Panc1 (cell line): ENCODE data around the gene CEP63. TPM values are rescaled to one million over a fixed set of nuclear protein-coding genes. Genes with fewer than 3 reads are reported as not detected.

Experiments used
- ATAC-seq: fragments of 200-7000 bp; cut with Tn5 transposase; 2 replicates; pipeline ENCODE4 v1.9.1; 2020; ENCODE audit warnings: mild to moderate bottlenecking, moderate library complexity
- BruUV-seq: library from RNA; stranded (reverse); fragments of 400-500 nt; replicated peaks from 2 replicates; lab custom pipeline; 2021; lab: Mats Ljungman, UMichigan
- CTCF ChIA-PET: fragments of 300-600 bp; sonication (Branson Sonifier 250); formaldehyde crosslinking; loops from one replicate; lab custom pipeline; 2022; ENCODE audit warnings: antibody characterized with exemption; lab: Charles Lee
- POLR2A ChIA-PET: fragments of 300-600 bp; sonication (Branson Sonifier 250); formaldehyde crosslinking; loops from one replicate; lab custom pipeline; 2022; ENCODE audit warnings: antibody characterized with exemption; lab: Charles Lee
- DNase-seq: peaks from one replicate; pipeline ENCODE4 v3.0.0-alpha.2; 2010; ENCODE audit warnings: low read depth, low spot score
- H3K27ac ChIP-seq: 2 replicates; pipeline ENCODE4 v1.5.1; 2011; ENCODE audit warnings: mild to moderate bottlenecking, low read length, inconsistent platforms
- H3K27me3 ChIP-seq: fragments of 200-500 bp; sonication (Bioruptor generic); 2 replicates; pipeline ENCODE4 v1.6.0; 2014; ENCODE audit warnings: low read length, inconsistent platforms; ENCODE audit not compliant: control insufficient read depth, insufficient read depth
- H3K36me3 ChIP-seq: fragments of 200-500 bp; sonication (Bioruptor generic); 2 replicates; pipeline ENCODE4 v1.5.1; 2014; ENCODE audit warnings: inconsistent platforms, mild to moderate bottlenecking, low read length, moderate library complexity; ENCODE audit not compliant: control insufficient read depth, insufficient read depth
- H3K4me1 ChIP-seq: 2 replicates; pipeline ENCODE4 v1.5.1; 2011; ENCODE audit warnings: inconsistent platforms, mild to moderate bottlenecking, low read length, moderate library complexity; ENCODE audit not compliant: control insufficient read depth, insufficient read depth
- H3K4me3 ChIP-seq, 2 experiments: 2 replicates each; pipeline ENCODE4 v1.5.1; 2011 to 2012; ENCODE audit warnings: low read depth in 2 of 2, low read length in 2 of 2, mild to moderate bottlenecking in 2 of 2, inconsistent platforms in 1 of 2, moderate library complexity in 1 of 2
- H3K9me3 ChIP-seq: fragments of 200-500 bp; sonication (Bioruptor generic); 2 replicates; pipeline ENCODE4 v1.5.1; 2014; ENCODE audit warnings: low read depth, mild to moderate bottlenecking, inconsistent platforms, low read length, moderate library complexity; ENCODE audit not compliant: control insufficient read depth, insufficient read depth
- CTCF ChIP-seq: fragments of 450-650 bp; IDR thresholded peaks from 2 replicates; pipeline ENCODE4 v1.5.1; 2017; ENCODE audit warnings: mild to moderate bottlenecking
- POLR2AphosphoS5 ChIP-seq: IDR thresholded peaks from 2 replicates; pipeline ENCODE4 v1.6.1; 2012; ENCODE audit warnings: mild to moderate bottlenecking, low read depth, low read length, moderate library complexity
- REST ChIP-seq, 2 experiments: IDR thresholded peaks; 2 replicates each; pipeline ENCODE4 v1.6.1; 2011 to 2012; ENCODE audit warnings: low read depth in 2 of 2, control low read depth in 1 of 2, low read length in 1 of 2, mild to moderate bottlenecking in 1 of 2, moderate library complexity in 1 of 2; ENCODE audit not compliant: insufficient read depth in 1 of 2
- SIN3A ChIP-seq: IDR thresholded peaks from 2 replicates; pipeline ENCODE4 v1.6.1; 2012; ENCODE audit warnings: low read depth, mild to moderate bottlenecking, low read length, moderate library complexity, borderline replicate concordance; ENCODE audit not compliant: insufficient read depth
- TCF7L2 ChIP-seq: IDR thresholded peaks from 2 replicates; pipeline ENCODE4 v1.6.1; 2011; ENCODE audit warnings: mild to moderate bottlenecking, low read depth, low read length, inconsistent platforms
- in situ Hi-C: cut with HindIII; loops from 2 replicates; pipeline ENCODE4 v1.10.0; 2016; ENCODE audit warnings: low sequenced_read_pairs, low pct_unique_long_range_greater_than_20kb
- intact Hi-C: fragments of 100-400 bp; cut with micrococcal nuclease; formaldehyde crosslinking; loops from one replicate; pipeline ENCODE4 v1.10.0; 2022; ENCODE audit not compliant: unreplicated experiment
- total RNA-seq: library from RNA; stranded (reverse); gene quantifications from one replicate; pipeline ENCODE4 v1.2.1, GENCODE V29; 2021; ENCODE audit not compliant: unreplicated experiment

Gene CEP63
- total RNA-seq, 1 experiment from 2014 or later, result 30.5 TPM

- BruUV-seq, result no TSS peak
- Histone ChIP-seq H3K27ac (no peak overlapping the region), H3K4me1 (no peaks in the 10 kb centered on the region), H3K9me3 (no peaks in the 10 kb centered on the region), H3K27me3 (no peaks in the 10 kb centered on the region), H3K4me3 (no peak overlapping the region), H3K36me3 (0 out of 2 replicates have a peak, but pooled peaks cover 4% of the 10 kb centered on the region)
- intact Hi-C loops, result no loop called here
- ATAC-seq (no peak), DNase-seq (no peak)
- no peak for TF ChIP-seq REST (IDR thresholded peaks at IDR 0.05; ENCODE audit: insufficient read depth in 1 of 2, low read depth in 2 of 2, low read length in 1 of 2)
- no peak for TF ChIP-seq SIN3A
- no peak for TF ChIP-seq CTCF
- TF ChIP-seq POLR2AphosphoS5, result no peak
- TF ChIP-seq TCF7L2, result no peak
- ChIA-PET CTCF (no interaction called here), POLR2A (no interaction called here)
- in situ Hi-C loops, result no loop called here
Measured at GRCh38 chr3:134511500-134511899, 25.6 kb downstream of the CEP63 start.

- DNase-seq, result no peak
- no peak for ATAC-seq
- H3K4me1 ChIP-seq, result no peaks in the 10 kb centered on the region
- no peak overlapping the region for H3K4me3 ChIP-seq
- H3K27me3 ChIP-seq, result no peaks in the 10 kb centered on the region
- H3K36me3 ChIP-seq, result no peaks in the 10 kb centered on the region
- ChIA-PET CTCF (no interaction called here), POLR2A (no interaction called here)
- no peak for TF ChIP-seq POLR2AphosphoS5
- TF ChIP-seq CTCF, result no peak
- TF ChIP-seq REST (IDR thresholded peaks at IDR 0.05; ENCODE audit: insufficient read depth in 1 of 2, low read depth in 2 of 2, low read length in 1 of 2), result no peak
- TF ChIP-seq SIN3A, result no peak
- no peak for TF ChIP-seq TCF7L2
- no peak overlapping the region for H3K27ac ChIP-seq
- BruUV-seq, result no TSS peak
- in situ Hi-C loops (no loop called here), intact Hi-C loops (no loop called here)
- peaks cover 3% of the 10 kb centered on the region; the same call in 1 of the 2 replicates for H3K9me3 ChIP-seq
Measured at GRCh38 chr3:134516905-134517304, 31.0 kb downstream of the CEP63 start.
